K562 (cell line): ENCODE measurements around the gene LGALS12. TPM values are rescaled to one million over a fixed set of nuclear protein-coding genes. Genes with fewer than 3 reads are reported as not detected.
A peak's percentile ranks its signal among the peaks of the same experiment; 100 is the strongest.
"Not testable (repeated sequence)": the region's sequence is repeated elsewhere in the genome, so short reads cannot be mapped to it uniquely, and the experiment has no call there.

Source experiments
- BCL6 ChIP-seq: fragments of 250-450 bp; sonication (Bioruptor Pico); IDR thresholded peaks from 2 replicates; pipeline ENCODE4 v1.4.0; 2020
- CBX3 ChIP-seq, 2 experiments: IDR thresholded peaks; 1 replicate in 1 of 2; 2 replicates in 1 of 2; pipeline ENCODE4 v1.6.1; 2012; ENCODE audit warnings: inconsistent platforms in 2 of 2, low read length in 2 of 2, borderline replicate concordance in 1 of 2, control low read depth in 1 of 2
- E2F3 ChIP-seq: fragments of 250-450 bp; sonication (Bioruptor Pico); IDR thresholded peaks from 2 replicates; pipeline ENCODE4 v1.4.0; 2020; ENCODE audit warnings: mild to moderate bottlenecking
- HSF4 ChIP-seq: fragments of 250-450 bp; sonication (Bioruptor Pico); IDR thresholded peaks from 2 replicates; pipeline ENCODE4 v2.1.2; 2022; ENCODE audit warnings: mild to moderate bottlenecking, moderate library complexity, borderline replicate concordance
- IFI16 ChIP-seq: fragments of 250-450 bp; sonication (Bioruptor Pico); IDR thresholded peaks from 2 replicates; pipeline ENCODE4 v2.1.2; 2022; ENCODE audit warnings: mild to moderate bottlenecking, inconsistent platforms
- JUND ChIP-seq, 2 experiments: IDR thresholded peaks; 2 replicates in 1 of 2; 3 replicates in 1 of 2; pipeline ENCODE4 v1.6.1; 2011; ENCODE audit warnings: borderline replicate concordance in 2 of 2, low read depth in 2 of 2, low read length in 2 of 2, improper control_type of control experiment in 1 of 2, missing biosample characterization in 1 of 2, missing genetic modification characterization in 1 of 2, missing genetic modification reagents in 1 of 2
- MECOM ChIP-seq: fragments of 250-450 bp; sonication (Bioruptor Pico); IDR thresholded peaks from 2 replicates; pipeline ENCODE4 v1.8.0; 2022; ENCODE audit warnings: inconsistent platforms
- MYC ChIP-seq, 2 experiments: fragments of 250-450 bp in 1 of 2; sonication (Bioruptor Pico) in 1 of 2; IDR thresholded peaks; 2 replicates each; pipeline versions ENCODE4 v1.5.1 to v1.6.1; 2012 to 2021; ENCODE audit warnings: low read depth in 2 of 2, borderline replicate concordance in 1 of 2, improper control_type of control experiment in 1 of 2, low read length in 1 of 2, mild to moderate bottlenecking in 1 of 2, moderate library complexity in 1 of 2
- RCOR1 ChIP-seq, 2 experiments: IDR thresholded peaks; 2 replicates each; pipeline ENCODE4 v1.6.1; 2012; ENCODE audit warnings: low read depth in 2 of 2, low read length in 2 of 2, borderline replicate concordance in 1 of 2, improper control_type of control experiment in 1 of 2
- SMARCE1 ChIP-seq: fragments of 450-650 bp; IDR thresholded peaks from 2 replicates; pipeline ENCODE4 v1.7.1; 2016; ENCODE audit warnings: mild to moderate bottlenecking
- ZNF140 ChIP-seq: fragments of 250-450 bp; sonication (Bioruptor Pico); IDR thresholded peaks from 2 replicates; pipeline ENCODE4 v1.8.0; 2021; ENCODE audit warnings: moderate library complexity, mild to moderate bottlenecking, inconsistent platforms
- ZNF347 ChIP-seq: fragments of 450-650 bp; formaldehyde crosslinking; IDR thresholded peaks from 2 replicates; pipeline ENCODE4 v1.4.0; 2020; ENCODE audit warnings: low read depth, mild to moderate bottlenecking, moderate library complexity
- ZNF445 ChIP-seq: fragments of 250-450 bp; sonication (Bioruptor Pico); IDR thresholded peaks from 2 replicates; pipeline ENCODE4 v1.4.0; 2020; ENCODE audit warnings: low read depth, mild to moderate bottlenecking, moderate library complexity
- ZNF507 ChIP-seq: conservative IDR thresholded peaks from 2 replicates; pipeline ENCODE4 v1.6.1; 2017; ENCODE audit warnings: missing genetic modification characterization, missing compliant biosample characterization
- ZNF76 ChIP-seq: fragments of 250-450 bp; sonication (Bioruptor Pico); IDR thresholded peaks from 2 replicates; pipeline ENCODE4 v1.4.0; 2020; ENCODE audit warnings: mild to moderate bottlenecking, moderate library complexity, borderline replicate concordance
- ZNF79 ChIP-seq: fragments of 250-450 bp; sonication (Bioruptor Pico); IDR thresholded peaks from 2 replicates; pipeline ENCODE4 v1.4.0; 2020; ENCODE audit warnings: low read depth, mild to moderate bottlenecking, moderate library complexity
- ZNF830 ChIP-seq: fragments of 250-450 bp; sonication (Bioruptor Pico); IDR thresholded peaks from 2 replicates; pipeline ENCODE4 v1.5.0; 2021; ENCODE audit warnings: mild to moderate bottlenecking
- polyA plus RNA-seq, 8 experiments: library from polyadenylated mRNA; depleted of rRNA in 4 of 8; stranded (reverse) in 5 of 8; unstranded in 3 of 8; fragments of >200 nt; fragmentation: Nextera tagmentation in 2 of 8; fragmentation: Illumina TruSeq in 1 of 8; extraction: Ambion mirVana in 2 of 8; extraction: Trizol in 1 of 8; gene quantifications; 2 replicates each; pipeline versions ENCODE4 v1.2.1 to v1.2.3, GENCODE V29; 2011 to 2014; ENCODE audit warnings: inconsistent platforms in 1 of 8, missing spikeins in 1 of 8
- total RNA-seq, 7 experiments: library from RNA; depleted of rRNA in 6 of 7; stranded (reverse); fragments of >200 nt in 6 of 7; fragmentation: Illumina TruSeq in 2 of 7; extraction: Trizol in 2 of 7; gene quantifications; 2 replicates each; pipeline versions ENCODE4 v1.2.1 to v1.2.3, GENCODE V29; 2011 to 2021; ENCODE audit warnings: low replicate concordance in 1 of 7
- TF ChIP-seq, protein P1 (sequence below): fragments of 450-650 bp; formaldehyde crosslinking; IDR thresholded peaks from 2 replicates; pipeline ENCODE4 v1.4.0; 2020; ENCODE audit warnings: mild to moderate bottlenecking, moderate library complexity
- TF ChIP-seq, protein P2 (sequence below): fragments of 450-650 bp; formaldehyde crosslinking; IDR thresholded peaks from 2 replicates; pipeline ENCODE4 v1.4.0; 2020; ENCODE audit warnings: mild to moderate bottlenecking, moderate library complexity
- TF ChIP-seq, protein P3 (sequence below): conservative IDR thresholded peaks from 2 replicates; pipeline ENCODE4 v1.6.1; 2011; ENCODE audit warnings: low read depth, mild to moderate bottlenecking, low read length; ENCODE audit not compliant: control insufficient read depth

LGALS12 gene
- total and polyA plus RNA-seq, 9 of the 15 experiments (the other 6 are each of a cell fraction or from before 2014, with no cell fraction given): 0.66 to 8.0 (median 5.0) TPM

DNA sequence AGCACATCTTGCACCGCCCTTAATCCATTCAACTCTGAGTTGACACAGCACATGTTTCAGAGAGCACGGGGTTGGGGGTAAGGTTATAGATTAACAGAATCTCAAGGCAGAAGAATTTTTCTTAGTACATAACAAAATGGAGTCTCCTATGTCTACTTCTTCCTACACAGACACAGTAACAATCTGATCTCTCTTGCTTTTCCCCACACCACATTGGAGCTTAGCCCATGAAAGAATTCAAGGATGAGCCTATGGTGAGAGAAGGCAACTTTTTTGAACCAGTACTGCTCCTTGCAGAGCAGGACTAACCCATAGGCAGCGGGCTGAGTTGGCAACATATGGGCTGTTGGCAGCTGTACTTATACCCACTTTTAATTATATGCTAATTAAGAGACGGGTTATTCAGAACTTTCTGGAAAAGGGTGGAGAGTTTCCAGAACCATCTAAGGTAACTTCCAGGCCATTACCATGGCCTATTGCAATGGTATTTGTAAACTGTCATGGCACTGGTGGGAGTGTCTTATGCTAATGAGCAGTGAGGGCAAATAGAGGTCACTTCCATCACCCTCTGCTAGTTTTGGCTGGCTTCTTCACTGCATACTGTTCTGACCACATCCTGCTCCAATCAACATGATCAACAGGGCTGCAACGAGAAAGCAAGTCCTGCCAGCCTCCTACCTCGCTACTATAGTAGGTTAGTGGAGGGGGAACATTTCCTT is 25.3 kb downstream of the LGALS12 start (continued):
- TF ChIP-seq CBX3 (IDR thresholded peaks at IDR 0.05; ENCODE audit: borderline replicate concordance in 1 of 2, low read length in 2 of 2): peak in 1 of 2 experiments; percentile 55; a peak in 1 of 3 replicates
- TF ChIP-seq ZNF830: peak; percentile 94; the same call in 1 of the 2 replicates
- TF ChIP-seq BCL6 (CRISPR knock-in tag): peak; percentile 94
- TF ChIP-seq ZNF507 (tag): peak; percentile 58; the same call in 1 of the 2 replicates
- TF ChIP-seq IFI16 (CRISPR knock-in tag): peak; percentile 88
- TF ChIP-seq MYC (IDR thresholded peaks at IDR 0.05; ENCODE audit: low read depth, low read length): peak; percentile 43
- peak; percentile 89; the same call in 1 of the 2 replicates for TF ChIP-seq MYC (CRISPR knock-in tag; IDR thresholded peaks at IDR 0.05; ENCODE audit: borderline replicate concordance, low read depth)
- TF ChIP-seq ZNF140 (CRISPR knock-in tag): peak; percentile 82; the same call in 1 of the 2 replicates
- TF ChIP-seq, protein P1, sequence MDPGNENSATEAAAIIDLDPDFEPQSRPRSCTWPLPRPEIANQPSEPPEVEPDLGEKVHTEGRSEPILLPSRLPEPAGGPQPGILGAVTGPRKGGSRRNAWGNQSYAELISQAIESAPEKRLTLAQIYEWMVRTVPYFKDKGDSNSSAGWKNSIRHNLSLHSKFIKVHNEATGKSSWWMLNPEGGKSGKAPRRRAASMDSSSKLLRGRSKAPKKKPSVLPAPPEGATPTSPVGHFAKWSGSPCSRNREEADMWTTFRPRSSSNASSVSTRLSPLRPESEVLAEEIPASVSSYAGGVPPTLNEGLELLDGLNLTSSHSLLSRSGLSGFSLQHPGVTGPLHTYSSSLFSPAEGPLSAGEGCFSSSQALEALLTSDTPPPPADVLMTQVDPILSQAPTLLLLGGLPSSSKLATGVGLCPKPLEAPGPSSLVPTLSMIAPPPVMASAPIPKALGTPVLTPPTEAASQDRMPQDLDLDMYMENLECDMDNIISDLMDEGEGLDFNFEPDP (CRISPR knock-in tag): peak; percentile 96
- TF ChIP-seq SMARCE1: peak; percentile 61
- peak; percentile 97 for TF ChIP-seq ZNF79 (CRISPR knock-in tag)
- 0 out of 2 replicates have a peak, but pooled peaks have one; percentile 37 for TF ChIP-seq JUND (IDR thresholded peaks at IDR 0.05; ENCODE audit: borderline replicate concordance, low read depth, low read length)
- not testable (repeated sequence) for TF ChIP-seq JUND (tag; IDR thresholded peaks at IDR 0.05; ENCODE audit: borderline replicate concordance, low read depth, low read length)
- TF ChIP-seq ZNF76 (CRISPR knock-in tag): peak; percentile 99
- peak in 1 of 2 experiments; percentile 75; a peak in 1 of 4 replicates for TF ChIP-seq RCOR1 (IDR thresholded peaks at IDR 0.05; ENCODE audit: borderline replicate concordance in 1 of 2, low read depth in 2 of 2, low read length in 2 of 2)
- TF ChIP-seq MECOM (CRISPR knock-in tag): peak; percentile 94
- peak; percentile 92; the same call in 1 of the 2 replicates for TF ChIP-seq ZNF445 (CRISPR knock-in tag)
- TF ChIP-seq HSF4 (CRISPR knock-in tag): peak; percentile 92; the same call in 1 of the 2 replicates
- peak; percentile 93 for TF ChIP-seq E2F3 (CRISPR knock-in tag)
- TF ChIP-seq, protein P2, sequence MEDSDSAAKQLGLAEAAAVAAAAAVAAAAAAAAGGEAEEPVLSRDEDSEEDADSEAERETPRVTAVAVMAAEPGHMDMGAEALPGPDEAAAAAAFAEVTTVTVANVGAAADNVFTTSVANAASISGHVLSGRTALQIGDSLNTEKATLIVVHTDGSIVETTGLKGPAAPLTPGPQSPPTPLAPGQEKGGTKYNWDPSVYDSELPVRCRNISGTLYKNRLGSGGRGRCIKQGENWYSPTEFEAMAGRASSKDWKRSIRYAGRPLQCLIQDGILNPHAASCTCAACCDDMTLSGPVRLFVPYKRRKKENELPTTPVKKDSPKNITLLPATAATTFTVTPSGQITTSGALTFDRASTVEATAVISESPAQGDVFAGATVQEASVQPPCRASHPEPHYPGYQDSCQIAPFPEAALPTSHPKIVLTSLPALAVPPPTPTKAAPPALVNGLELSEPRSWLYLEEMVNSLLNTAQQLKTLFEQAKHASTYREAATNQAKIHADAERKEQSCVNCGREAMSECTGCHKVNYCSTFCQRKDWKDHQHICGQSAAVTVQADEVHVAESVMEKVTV (CRISPR knock-in tag): peak; percentile 72
- TF ChIP-seq ZNF347 (CRISPR knock-in tag): peak; percentile 78; the same call in 1 of the 2 replicates
- TF ChIP-seq, protein P3, sequence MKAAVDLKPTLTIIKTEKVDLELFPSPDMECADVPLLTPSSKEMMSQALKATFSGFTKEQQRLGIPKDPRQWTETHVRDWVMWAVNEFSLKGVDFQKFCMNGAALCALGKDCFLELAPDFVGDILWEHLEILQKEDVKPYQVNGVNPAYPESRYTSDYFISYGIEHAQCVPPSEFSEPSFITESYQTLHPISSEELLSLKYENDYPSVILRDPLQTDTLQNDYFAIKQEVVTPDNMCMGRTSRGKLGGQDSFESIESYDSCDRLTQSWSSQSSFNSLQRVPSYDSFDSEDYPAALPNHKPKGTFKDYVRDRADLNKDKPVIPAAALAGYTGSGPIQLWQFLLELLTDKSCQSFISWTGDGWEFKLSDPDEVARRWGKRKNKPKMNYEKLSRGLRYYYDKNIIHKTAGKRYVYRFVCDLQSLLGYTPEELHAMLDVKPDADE: peak; percentile 72; the same call in 1 of the 2 replicates
